ENCODE measurements around the gene DTD1.

- TF ChIP-seq EZH2 (IDR thresholded peaks at IDR 0.05; ENCODE audit: insufficient read depth, poor library complexity, severe bottlenecking), result no peak
- no peak for TF ChIP-seq EZH2phosphoT487 (IDR thresholded peaks at IDR 0.05; ENCODE audit: insufficient read depth, low read depth)
These were observed 223.3 kb downstream of the DTD1 start for GRCh38 chr20:18811186-18811585.
